NB4 (cell line): ENCODE data around the gene PTPN9.

ENCODE experiments used
- MAX ChIP-seq: IDR thresholded peaks from 2 replicates; pipeline ENCODE4 v1.6.1; 2011; ENCODE audit warnings: low read depth, low read length
- POLR2A ChIP-seq: IDR thresholded peaks from 2 replicates; pipeline ENCODE4 v1.6.1; 2011; ENCODE audit warnings: mild to moderate bottlenecking; ENCODE audit not compliant: insufficient read length; ENCODE audit errors: extremely low read depth
- TF ChIP-seq, protein P1 (sequence below): IDR thresholded peaks from one replicate; pipeline ENCODE4 v1.5.1; 2012; ENCODE audit warnings: low read depth, low read length

GRCh38 chr15:75530169-75530568, 48.9 kb downstream of the PTPN9 start:
- TF ChIP-seq, protein P1, sequence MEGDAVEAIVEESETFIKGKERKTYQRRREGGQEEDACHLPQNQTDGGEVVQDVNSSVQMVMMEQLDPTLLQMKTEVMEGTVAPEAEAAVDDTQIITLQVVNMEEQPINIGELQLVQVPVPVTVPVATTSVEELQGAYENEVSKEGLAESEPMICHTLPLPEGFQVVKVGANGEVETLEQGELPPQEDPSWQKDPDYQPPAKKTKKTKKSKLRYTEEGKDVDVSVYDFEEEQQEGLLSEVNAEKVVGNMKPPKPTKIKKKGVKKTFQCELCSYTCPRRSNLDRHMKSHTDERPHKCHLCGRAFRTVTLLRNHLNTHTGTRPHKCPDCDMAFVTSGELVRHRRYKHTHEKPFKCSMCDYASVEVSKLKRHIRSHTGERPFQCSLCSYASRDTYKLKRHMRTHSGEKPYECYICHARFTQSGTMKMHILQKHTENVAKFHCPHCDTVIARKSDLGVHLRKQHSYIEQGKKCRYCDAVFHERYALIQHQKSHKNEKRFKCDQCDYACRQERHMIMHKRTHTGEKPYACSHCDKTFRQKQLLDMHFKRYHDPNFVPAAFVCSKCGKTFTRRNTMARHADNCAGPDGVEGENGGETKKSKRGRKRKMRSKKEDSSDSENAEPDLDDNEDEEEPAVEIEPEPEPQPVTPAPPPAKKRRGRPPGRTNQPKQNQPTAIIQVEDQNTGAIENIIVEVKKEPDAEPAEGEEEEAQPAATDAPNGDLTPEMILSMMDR, result no peak
- TF ChIP-seq MAX (no peak), POLR2A (no peak)
